Glutamatergic neuron (in vitro differentiated cells): Measurements from ENCODE around the gene LRRC14B. TPM values are rescaled to one million over a fixed set of nuclear protein-coding genes. Genes with fewer than 3 reads are reported as not detected.

Experiments
- DNase-seq: peaks from one replicate; pipeline ENCODE4 v3.0.0; 2022
- H3K27ac Mint-ChIP-seq: one replicate; pipeline ENCODE4 v1.8.0; 2020; ENCODE audit warnings: mild to moderate bottlenecking, mixed read lengths, inconsistent platforms; ENCODE audit not compliant: unreplicated experiment
- H3K27me3 Mint-ChIP-seq: one replicate; pipeline ENCODE4 v1.8.0; 2020; ENCODE audit warnings: mild to moderate bottlenecking, moderate library complexity, mixed read lengths, inconsistent platforms; ENCODE audit not compliant: unreplicated experiment
- H3K36me3 Mint-ChIP-seq: one replicate; pipeline ENCODE4 v1.8.0; 2020; ENCODE audit warnings: mild to moderate bottlenecking, mixed read lengths, inconsistent platforms; ENCODE audit not compliant: unreplicated experiment
- H3K4me1 Mint-ChIP-seq: one replicate; pipeline ENCODE4 v1.8.0; 2020; ENCODE audit warnings: mild to moderate bottlenecking, low read depth, mixed read lengths, inconsistent platforms; ENCODE audit not compliant: unreplicated experiment
- H3K4me3 Mint-ChIP-seq: one replicate; pipeline ENCODE4 v1.8.0; 2020; ENCODE audit warnings: mild to moderate bottlenecking, mixed read lengths, inconsistent platforms; ENCODE audit not compliant: unreplicated experiment
- H3K9me3 Mint-ChIP-seq: one replicate; pipeline ENCODE4 v1.8.0; 2020; ENCODE audit warnings: mild to moderate bottlenecking, moderate library complexity, mixed read lengths, inconsistent platforms; ENCODE audit not compliant: unreplicated experiment
- total RNA-seq: library from RNA; stranded (reverse); fragmentation: NEBNext Ultra II Directional; extraction: Animal tissue kit (Norgen Biotek cat#: 25700); gene quantifications from one replicate; pipeline ENCODE4 v1.2.1, GENCODE V29; 2021; ENCODE audit not compliant: unreplicated experiment
- TF ChIP-seq, protein P1 (sequence below): fragments of 200-600 bp; sonication (generic); IDR thresholded peaks from one replicate; pipeline ENCODE4 v1.5.0; 2021; ENCODE audit not compliant: partially characterized antibody, unreplicated experiment

Gene LRRC14B
- total RNA-seq, 1 donor from 2014 or later: not detected

DNA sequence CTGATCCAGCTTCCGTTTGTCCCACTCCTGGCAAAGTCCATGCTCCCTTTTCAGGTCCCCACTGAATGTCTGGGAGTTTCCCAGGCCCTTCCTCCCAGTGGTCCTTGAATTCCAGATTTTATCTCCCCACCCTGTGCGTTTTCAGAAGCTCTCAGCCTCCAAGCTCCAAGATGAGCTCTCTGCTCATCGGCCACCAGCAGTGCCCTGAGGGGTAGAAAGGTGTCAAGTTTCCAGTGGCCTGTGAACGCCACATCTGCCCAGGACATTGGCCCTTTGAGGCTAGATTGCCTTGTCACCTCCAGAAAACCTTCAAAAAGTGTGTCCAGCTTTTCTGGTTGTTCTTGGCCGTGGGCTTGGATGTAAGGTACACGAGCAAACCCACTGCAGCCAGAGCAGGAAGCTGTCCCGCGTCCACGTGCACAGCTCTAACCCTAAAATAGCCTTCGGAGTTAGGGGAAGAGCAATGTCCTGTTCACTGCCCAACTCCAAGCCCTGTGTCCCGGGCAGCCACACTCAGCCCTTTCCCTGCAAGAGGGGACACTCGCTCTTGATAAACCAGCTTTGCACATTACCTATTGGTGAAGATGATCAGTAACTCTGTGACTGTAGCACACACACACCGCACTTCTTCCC, 10.9 kb upstream of the LRRC14B start:
- H3K36me3 Mint-ChIP-seq: no peaks in the 10 kb centered on the region
- peaks cover 2% of the 10 kb centered on the region for H3K9me3 Mint-ChIP-seq
- no peak overlapping the region for H3K4me3 Mint-ChIP-seq
- no peak overlapping the region for H3K27ac Mint-ChIP-seq
- peaks cover 5% of the 10 kb centered on the region for H3K4me1 Mint-ChIP-seq
- TF ChIP-seq, protein P1, sequence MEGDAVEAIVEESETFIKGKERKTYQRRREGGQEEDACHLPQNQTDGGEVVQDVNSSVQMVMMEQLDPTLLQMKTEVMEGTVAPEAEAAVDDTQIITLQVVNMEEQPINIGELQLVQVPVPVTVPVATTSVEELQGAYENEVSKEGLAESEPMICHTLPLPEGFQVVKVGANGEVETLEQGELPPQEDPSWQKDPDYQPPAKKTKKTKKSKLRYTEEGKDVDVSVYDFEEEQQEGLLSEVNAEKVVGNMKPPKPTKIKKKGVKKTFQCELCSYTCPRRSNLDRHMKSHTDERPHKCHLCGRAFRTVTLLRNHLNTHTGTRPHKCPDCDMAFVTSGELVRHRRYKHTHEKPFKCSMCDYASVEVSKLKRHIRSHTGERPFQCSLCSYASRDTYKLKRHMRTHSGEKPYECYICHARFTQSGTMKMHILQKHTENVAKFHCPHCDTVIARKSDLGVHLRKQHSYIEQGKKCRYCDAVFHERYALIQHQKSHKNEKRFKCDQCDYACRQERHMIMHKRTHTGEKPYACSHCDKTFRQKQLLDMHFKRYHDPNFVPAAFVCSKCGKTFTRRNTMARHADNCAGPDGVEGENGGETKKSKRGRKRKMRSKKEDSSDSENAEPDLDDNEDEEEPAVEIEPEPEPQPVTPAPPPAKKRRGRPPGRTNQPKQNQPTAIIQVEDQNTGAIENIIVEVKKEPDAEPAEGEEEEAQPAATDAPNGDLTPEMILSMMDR: no peak
- no peak for DNase-seq
- no peaks in the 10 kb centered on the region for H3K27me3 Mint-ChIP-seq

DNA sequence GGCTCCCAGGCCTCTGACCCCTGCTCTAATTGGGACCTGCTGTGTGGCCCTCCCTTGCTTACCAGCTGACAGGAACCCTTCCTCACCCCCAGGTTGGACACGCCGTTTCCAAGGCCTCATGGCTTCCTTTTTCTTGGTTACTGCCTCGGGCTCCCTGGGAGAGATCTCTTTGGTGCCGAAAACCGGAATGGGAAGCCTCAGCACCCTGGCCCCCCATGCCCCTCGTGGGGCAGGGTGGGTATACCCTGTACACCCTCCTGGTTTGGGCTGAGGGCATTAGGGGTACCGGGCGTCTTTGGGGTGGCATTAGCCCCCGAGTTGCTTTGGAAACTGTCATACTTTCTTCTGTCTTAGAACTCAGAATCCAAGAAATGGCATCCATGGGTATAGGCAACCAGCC, 10.1 kb upstream of the LRRC14B start:
- Mint-ChIP-seq H3K27me3 (no peaks in the 10 kb centered on the region), H3K4me1 (peaks cover 5% of the 10 kb centered on the region), H3K36me3 (no peaks in the 10 kb centered on the region), H3K4me3 (no peak overlapping the region), H3K27ac (no peak overlapping the region), H3K9me3 (peaks cover 5% of the 10 kb centered on the region)
- no peak for DNase-seq
- TF ChIP-seq, protein P1: no peak

DNA sequence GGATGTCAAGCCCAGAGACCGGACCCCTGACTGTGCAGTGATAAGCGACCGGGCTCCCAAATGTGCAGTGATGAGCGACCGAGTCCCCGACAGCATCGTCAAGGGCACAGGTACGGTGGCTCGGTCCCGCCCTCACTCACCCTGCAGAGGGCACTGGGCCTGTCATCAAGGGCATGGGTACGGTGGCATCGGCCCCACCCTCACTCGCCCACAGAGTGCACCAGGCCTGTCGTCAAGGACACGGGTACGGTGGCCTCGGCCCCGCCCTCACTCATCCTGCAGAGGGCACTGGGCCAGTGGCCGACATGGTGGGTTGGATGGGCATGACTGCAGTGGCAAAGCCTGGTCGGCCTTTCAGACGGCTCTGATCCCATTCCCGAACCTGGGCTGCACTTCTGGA, 9.7 kb upstream of the LRRC14B start:
- Mint-ChIP-seq H3K36me3 (no peaks in the 10 kb centered on the region), H3K9me3 (peaks cover 5% of the 10 kb centered on the region), H3K4me3 (no peak overlapping the region), H3K27ac (no peak overlapping the region), H3K4me1 (peaks cover 5% of the 10 kb centered on the region), H3K27me3 (no peaks in the 10 kb centered on the region)
- DNase-seq: no peak
- TF ChIP-seq, protein P1: no peak

DNA sequence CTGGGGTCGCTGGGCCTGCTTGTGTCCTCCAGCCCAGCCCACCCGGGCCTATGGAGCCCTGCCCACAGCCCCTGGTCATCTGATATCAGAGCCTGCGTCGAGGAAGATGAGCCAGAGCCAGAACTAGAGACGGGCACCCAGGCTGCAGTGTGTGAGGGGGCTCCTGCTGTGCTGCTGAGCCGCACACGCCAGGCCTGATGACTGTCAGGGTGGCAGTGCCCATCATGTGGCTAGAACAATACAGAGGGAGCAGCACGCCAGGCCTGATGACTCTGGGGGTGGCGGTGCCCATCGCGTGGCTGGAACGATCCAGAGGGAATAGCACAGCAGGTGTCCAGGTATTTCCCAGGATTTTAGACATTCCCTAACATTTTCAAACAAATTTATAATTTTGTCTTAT, 9.2 kb upstream of the LRRC14B start:
- H3K27me3 Mint-ChIP-seq: no peaks in the 10 kb centered on the region
- no peak overlapping the region for H3K27ac Mint-ChIP-seq
- H3K4me3 Mint-ChIP-seq: no peak overlapping the region
- no peaks in the 10 kb centered on the region for H3K36me3 Mint-ChIP-seq
- TF ChIP-seq, protein P1: no peak
- H3K9me3 Mint-ChIP-seq: peaks cover 5% of the 10 kb centered on the region
- DNase-seq: no peak
- H3K4me1 Mint-ChIP-seq: peaks cover 5% of the 10 kb centered on the region

DNA sequence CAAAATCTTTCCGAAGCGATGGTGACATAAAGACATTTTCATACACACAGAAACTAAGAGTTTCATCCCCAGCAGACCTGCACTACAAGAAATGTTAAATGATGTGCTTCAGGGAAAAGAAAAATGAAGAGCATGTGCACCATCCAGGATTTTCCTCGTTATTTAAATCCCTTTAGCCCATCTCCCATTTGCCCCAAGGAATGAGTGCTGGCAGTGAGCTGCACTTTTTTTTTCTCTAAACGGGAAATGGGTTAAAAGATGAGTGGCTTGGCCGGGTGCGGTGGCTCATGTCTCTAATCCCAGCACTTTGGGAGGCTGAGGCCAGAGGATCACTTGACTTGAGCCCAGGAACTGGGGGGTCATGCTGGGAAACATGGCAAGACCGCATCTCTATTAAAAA, 6.8 kb upstream of the LRRC14B start:
- no peak for DNase-seq
- Mint-ChIP-seq H3K27ac (no peak overlapping the region), H3K27me3 (peaks cover 4% of the 10 kb centered on the region), H3K4me1 (peaks cover 16% of the 10 kb centered on the region), H3K4me3 (no peak overlapping the region), H3K36me3 (no peaks in the 10 kb centered on the region), H3K9me3 (peaks cover 5% of the 10 kb centered on the region)
- TF ChIP-seq, protein P1: no peak
